SH-SY5Y (cell line): ENCODE measurements around the gene CDK5RAP1.

Experiments
- GATA2 ChIP-seq: IDR thresholded peaks from 2 replicates; pipeline ENCODE4 v1.6.1; 2011; ENCODE audit warnings: mild to moderate bottlenecking, low read depth, low read length
- GATA3 ChIP-seq: IDR thresholded peaks from 2 replicates; pipeline ENCODE4 v1.6.1; 2011; ENCODE audit warnings: low read depth, mild to moderate bottlenecking, low read length, moderate library complexity

DNA sequence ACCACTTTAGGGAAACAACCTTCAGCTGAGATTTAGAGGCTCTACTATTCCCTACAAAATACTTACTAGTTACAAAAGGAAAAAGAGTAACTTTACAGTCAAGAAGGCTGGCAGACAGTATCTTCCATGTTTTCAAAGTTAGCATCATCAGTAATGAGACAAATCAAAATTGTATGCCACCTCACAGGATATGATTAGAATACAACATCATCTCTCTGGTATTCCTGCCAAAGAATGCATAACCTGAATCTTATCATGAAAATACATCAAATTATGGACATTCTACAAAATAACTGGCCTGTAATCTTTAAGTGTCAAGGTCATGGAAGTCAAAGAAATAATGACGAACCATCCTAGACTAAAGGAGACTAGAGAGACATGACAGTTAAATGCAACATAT is 38.4 kb downstream of the CDK5RAP1 start:
- no peak for TF ChIP-seq GATA3
- TF ChIP-seq GATA2: no peak
